Measurements from ENCODE around the gene MCEE.
"Not testable (repeated sequence)": the region's sequence is repeated elsewhere in the genome, so short reads cannot be mapped to it uniquely, and the experiment has no call there.

The MCEE gene

GRCh38 chr2:71130152-71130904 is at the start of gene MCEE, which contains the start of gene MPHOSPH10:
MCEE (minus strand) TSS chr2:71130229; CDS start chr2:71130219, 10 bp downstream.
MPHOSPH10 (plus strand) TSS chr2:71130634; CDS start chr2:71130666, 32 bp downstream.
- peak; percentile 78 to 83 for DNase-seq (ENCODE audit: low read depth in 1 of 2, low spot score in 1 of 2)

GRCh38 chr2:71178836-71179235 is 48.8 kb upstream of the MCEE start:
- not testable (repeated sequence) for DNase-seq (ENCODE audit: low read depth in 1 of 2, low spot score in 1 of 2)

GRCh38 chr2:71174207-71174606 is 44.2 kb upstream of the MCEE start:
- no peak for DNase-seq (ENCODE audit: low read depth in 1 of 2, low spot score in 1 of 2)

- DNase-seq (ENCODE audit: low read depth in 1 of 2, low spot score in 1 of 2), result no peak
Observed at GRCh38 chr2:71173096-71173495, 43.1 kb upstream of the MCEE start.

- DNase-seq (ENCODE audit: low read depth in 1 of 2, low spot score in 1 of 2), result no peak
Observed at GRCh38 chr2:71166812-71167211, 36.8 kb upstream of the MCEE start.

GRCh38 chr2:71157124-71157793 is 27.2 kb upstream of the MCEE start:
- DNase-seq (ENCODE audit: low read depth in 1 of 2, low spot score in 1 of 2), result peak; percentile 13 to 31

- DNase-seq (ENCODE audit: low read depth in 1 of 2, low spot score in 1 of 2), result no peak
Observed at GRCh38 chr2:71156573-71156972, 26.5 kb upstream of the MCEE start.

GRCh38 chr2:71155846-71156245 is 25.8 kb upstream of the MCEE start:
- no peak for DNase-seq (ENCODE audit: low read depth in 1 of 2, low spot score in 1 of 2)

GRCh38 chr2:71154798-71155197 is 24.8 kb upstream of the MCEE start:
- DNase-seq (ENCODE audit: low read depth in 1 of 2, low spot score in 1 of 2), result no peak

GRCh38 chr2:71154279-71154678 is 24.2 kb upstream of the MCEE start:
- DNase-seq (ENCODE audit: low read depth in 1 of 2, low spot score in 1 of 2), result no peak

- no peak for DNase-seq (ENCODE audit: low read depth in 1 of 2, low spot score in 1 of 2)
Observed at GRCh38 chr2:71153585-71154224, 23.7 kb upstream of the MCEE start.

- DNase-seq (ENCODE audit: low read depth in 1 of 2, low spot score in 1 of 2), result no peak
Observed at GRCh38 chr2:71151620-71152019, 21.6 kb upstream of the MCEE start.

GRCh38 chr2:71150082-71150816 is 20.2 kb upstream of the MCEE start:
- DNase-seq (ENCODE audit: low read depth in 1 of 2, low spot score in 1 of 2), result no peak

GRCh38 chr2:71148506-71149063 is 18.6 kb upstream of the MCEE start:
- no peak for DNase-seq (ENCODE audit: low read depth in 1 of 2, low spot score in 1 of 2)

GRCh38 chr2:71143782-71144181 is 13.8 kb upstream of the MCEE start:
- no peak for DNase-seq (ENCODE audit: low read depth in 1 of 2, low spot score in 1 of 2)

GRCh38 chr2:71136174-71136573 is 6.1 kb upstream of the MCEE start:
- DNase-seq (ENCODE audit: low read depth in 1 of 2, low spot score in 1 of 2), result no peak

GRCh38 chr2:71133603-71134002 is 3.6 kb upstream of the MCEE start:
- no peak for DNase-seq (ENCODE audit: low read depth in 1 of 2, low spot score in 1 of 2)

GRCh38 chr2:71131387-71132166 is 1.5 kb upstream of the MCEE start:
- DNase-seq (ENCODE audit: low read depth in 1 of 2, low spot score in 1 of 2), result not testable (repeated sequence)

GRCh38 chr2:71130905-71131244 is 846 bp upstream of the MCEE start:
- DNase-seq (ENCODE audit: low read depth in 1 of 2, low spot score in 1 of 2), result no peak

GRCh38 chr2:71129902-71130151 is 202 bp downstream of the MCEE start:
- no peak for DNase-seq (ENCODE audit: low read depth in 1 of 2, low spot score in 1 of 2)
